Natural killer cell (primary cell): ENCODE results near the gene KIAA1958. TPM values are rescaled to one million over a fixed set of nuclear protein-coding genes. Genes with fewer than 3 reads are reported as not detected.

Source experiments
- ATAC-seq, 3 donors: fragments of 150-1000 bp in 2 of 3; fragments of 200-7000 bp in 1 of 3; cut with Tn5 transposase; 1 replicate in 1 of 3; 2 replicates in 2 of 3; pipeline ENCODE4 v1.10.0; 2021; ENCODE audit warnings: mild to moderate bottlenecking in 2 of 3, moderate library complexity in 2 of 3
- DNase-seq, 2 donors: peaks; one replicate each; pipeline versions ENCODE4 v3.0.0 to v3.0.0-alpha.2; 2013 to 2021; ENCODE audit warnings: mixed read lengths in 1 of 2
- H3K27ac ChIP-seq: one replicate; pipeline ENCODE4 v1.5.1; 2013; ENCODE audit warnings: mild to moderate bottlenecking, low read length
- H3K27me3 ChIP-seq: one replicate; pipeline ENCODE4 v1.6.1; 2013; ENCODE audit warnings: low read length; ENCODE audit not compliant: control insufficient read depth, insufficient read depth
- H3K36me3 ChIP-seq: one replicate; pipeline ENCODE4 v1.6.1; 2013; ENCODE audit warnings: low read length; ENCODE audit not compliant: control insufficient read depth, insufficient read depth
- H3K4me1 ChIP-seq: one replicate; pipeline ENCODE4 v1.6.1; 2013; ENCODE audit warnings: low read length; ENCODE audit not compliant: control insufficient read depth, insufficient read depth
- H3K4me3 ChIP-seq: one replicate; pipeline ENCODE4 v1.5.1; 2013; ENCODE audit warnings: low read length
- H3K9me3 ChIP-seq: one replicate; pipeline ENCODE4 v1.6.1; 2013; ENCODE audit warnings: low read length; ENCODE audit not compliant: control insufficient read depth, insufficient read depth
- H3K27ac Mint-ChIP-seq, 2 donors: one replicate each; pipeline ENCODE4 v1.8.0; 2022; ENCODE audit warnings: mild to moderate bottlenecking in 2 of 2, mixed read lengths in 2 of 2, moderate library complexity in 1 of 2
- H3K27me3 Mint-ChIP-seq, 2 donors: one replicate each; pipeline ENCODE4 v1.8.0; 2022; ENCODE audit warnings: low read depth in 2 of 2, mixed read lengths in 2 of 2
- H3K36me3 Mint-ChIP-seq: one replicate; pipeline ENCODE4 v1.8.0; 2022; ENCODE audit warnings: mixed read lengths
- H3K4me1 Mint-ChIP-seq, 2 donors: one replicate each; pipeline ENCODE4 v1.8.0; 2022; ENCODE audit warnings: mixed read lengths in 2 of 2
- H3K4me3 Mint-ChIP-seq: one replicate; pipeline ENCODE4 v1.8.0; 2022; ENCODE audit warnings: mild to moderate bottlenecking, moderate library complexity, mixed read lengths
- H3K9me3 Mint-ChIP-seq, 2 donors: one replicate each; pipeline ENCODE4 v1.8.0; 2022; ENCODE audit warnings: mixed read lengths in 2 of 2
- WGBS: methylation state at CpG from one replicate; pipeline ENCODE4 v1.1.7; 2013; ENCODE audit warnings: missing lambda C conversion rate; ENCODE audit not compliant: insufficient coverage; 5-methylcytosine and 5-hydroxymethylcytosine counted together
- intact Hi-C: fragments of 100-400 bp; cut with micrococcal nuclease; formaldehyde crosslinking; loops from one replicate; pipeline ENCODE4 v1.14.2; 2022
- total RNA-seq, 4 donors: library from RNA; stranded (reverse); fragments of 120-200 nt in 1 of 4; gene quantifications; one replicate each; pipeline versions ENCODE4 v1.2.3 to v1.2.4, GENCODE V29; 2013 to 2022
- TF ChIP-seq, protein P1 (sequence below): fragments of 200-600 bp; IDR thresholded peaks from one replicate; pipeline ENCODE4 v1.8.0; 2022; ENCODE audit warnings: antibody characterized with exemption

KIAA1958 gene
- total RNA-seq, 3 donors from 2014 or later (not counting 1 experiment from before 2014, with no cell fraction given): 5.4 to 6.1 (median 5.5) TPM

DNA sequence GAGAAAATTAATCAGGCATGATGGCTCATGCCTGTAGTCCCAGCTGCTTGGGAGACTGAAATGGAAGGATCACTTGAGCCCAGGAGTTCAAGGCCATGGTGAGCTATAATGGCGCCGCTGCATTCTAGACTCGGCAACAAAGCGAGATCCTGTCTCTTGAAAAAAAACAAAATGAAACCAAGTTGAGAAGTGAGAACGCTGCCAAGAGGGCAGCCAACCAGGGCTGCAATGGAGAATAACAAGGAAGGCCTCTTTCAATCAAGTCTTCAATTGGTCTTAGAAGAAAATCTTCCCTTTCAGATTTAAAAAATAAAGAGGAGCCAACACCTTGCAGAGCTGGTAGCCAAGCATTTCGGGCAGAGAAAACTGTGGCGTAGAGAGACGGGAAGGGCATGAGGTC lies 14.7 kb downstream of the KIAA1958 start:
- ATAC-seq (no peak), DNase-seq (no peak)
- Histone ChIP-seq H3K4me1 (no peaks in the 10 kb centered on the region), H3K9me3 (no peaks in the 10 kb centered on the region), H3K4me3 (no peak overlapping the region), H3K27ac (no peak overlapping the region), H3K27me3 (no peaks in the 10 kb centered on the region), H3K36me3 (no peaks in the 10 kb centered on the region)
- intact Hi-C loops: no loop called here
- Mint-ChIP-seq H3K27ac (no peak overlapping the region), H3K4me1 (no peaks in the 10 kb centered on the region), H3K27me3 (no peaks in the 10 kb centered on the region), H3K9me3 (no peaks in the 10 kb centered on the region), H3K4me3 (no peak overlapping the region), H3K36me3 (no peaks in the 10 kb centered on the region)
- TF ChIP-seq, protein P1, sequence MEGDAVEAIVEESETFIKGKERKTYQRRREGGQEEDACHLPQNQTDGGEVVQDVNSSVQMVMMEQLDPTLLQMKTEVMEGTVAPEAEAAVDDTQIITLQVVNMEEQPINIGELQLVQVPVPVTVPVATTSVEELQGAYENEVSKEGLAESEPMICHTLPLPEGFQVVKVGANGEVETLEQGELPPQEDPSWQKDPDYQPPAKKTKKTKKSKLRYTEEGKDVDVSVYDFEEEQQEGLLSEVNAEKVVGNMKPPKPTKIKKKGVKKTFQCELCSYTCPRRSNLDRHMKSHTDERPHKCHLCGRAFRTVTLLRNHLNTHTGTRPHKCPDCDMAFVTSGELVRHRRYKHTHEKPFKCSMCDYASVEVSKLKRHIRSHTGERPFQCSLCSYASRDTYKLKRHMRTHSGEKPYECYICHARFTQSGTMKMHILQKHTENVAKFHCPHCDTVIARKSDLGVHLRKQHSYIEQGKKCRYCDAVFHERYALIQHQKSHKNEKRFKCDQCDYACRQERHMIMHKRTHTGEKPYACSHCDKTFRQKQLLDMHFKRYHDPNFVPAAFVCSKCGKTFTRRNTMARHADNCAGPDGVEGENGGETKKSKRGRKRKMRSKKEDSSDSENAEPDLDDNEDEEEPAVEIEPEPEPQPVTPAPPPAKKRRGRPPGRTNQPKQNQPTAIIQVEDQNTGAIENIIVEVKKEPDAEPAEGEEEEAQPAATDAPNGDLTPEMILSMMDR: no peak
- WGBS: 96% methylated on average over 8 of the region's 8 CpGs

DNA sequence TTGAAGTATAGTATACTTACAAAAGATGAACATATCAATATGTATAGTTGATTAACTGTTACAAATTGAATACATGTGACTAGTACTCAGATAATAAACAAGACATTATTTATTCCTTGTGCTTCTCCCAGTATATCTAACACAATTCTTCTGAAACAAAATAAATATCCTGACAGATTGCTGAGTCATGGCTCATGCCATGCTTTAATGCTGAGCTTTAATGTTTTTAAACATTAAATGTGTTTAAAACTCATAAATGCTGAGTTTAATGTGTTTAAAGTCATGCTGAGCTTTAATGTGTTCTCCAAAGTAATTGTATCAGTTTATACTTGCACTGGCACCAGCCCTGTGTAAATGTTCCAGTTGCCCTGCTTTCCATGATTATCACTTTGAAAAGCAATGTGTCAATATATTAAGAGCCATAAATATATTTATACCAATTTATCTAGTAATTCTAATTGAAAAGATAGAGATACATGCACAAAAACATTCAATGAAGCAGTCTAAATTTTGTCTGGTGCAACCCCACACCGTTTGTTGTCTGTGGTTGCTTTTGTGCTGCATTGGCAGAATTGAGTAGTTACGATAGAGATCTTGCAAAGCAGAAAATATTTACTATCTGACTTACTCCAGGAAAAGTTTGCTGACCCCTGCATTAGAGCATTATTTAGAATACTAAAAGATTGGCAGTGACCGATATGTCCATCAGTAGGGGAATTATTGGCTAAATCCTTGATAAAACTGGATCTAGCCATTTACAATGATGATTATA lies 15.7 kb downstream of the KIAA1958 start:
- TF ChIP-seq, protein P1: no peak
- Histone ChIP-seq H3K27me3 (no peaks in the 10 kb centered on the region), H3K36me3 (no peaks in the 10 kb centered on the region), H3K9me3 (no peaks in the 10 kb centered on the region), H3K4me1 (no peaks in the 10 kb centered on the region), H3K4me3 (no peak overlapping the region), H3K27ac (no peak overlapping the region)
- intact Hi-C loops: no loop called here
- 74% methylated on average over 2 of the region's 3 CpGs for WGBS
- H3K27me3 Mint-ChIP-seq: no peaks in the 10 kb centered on the region
- DNase-seq (no peak), ATAC-seq (no peak)
- no peaks in the 10 kb centered on the region for H3K4me1 Mint-ChIP-seq
- H3K36me3 Mint-ChIP-seq: no peaks in the 10 kb centered on the region
- H3K27ac Mint-ChIP-seq: no peak overlapping the region
- H3K4me3 Mint-ChIP-seq: no peak overlapping the region
- H3K9me3 Mint-ChIP-seq: no peaks in the 10 kb centered on the region

DNA sequence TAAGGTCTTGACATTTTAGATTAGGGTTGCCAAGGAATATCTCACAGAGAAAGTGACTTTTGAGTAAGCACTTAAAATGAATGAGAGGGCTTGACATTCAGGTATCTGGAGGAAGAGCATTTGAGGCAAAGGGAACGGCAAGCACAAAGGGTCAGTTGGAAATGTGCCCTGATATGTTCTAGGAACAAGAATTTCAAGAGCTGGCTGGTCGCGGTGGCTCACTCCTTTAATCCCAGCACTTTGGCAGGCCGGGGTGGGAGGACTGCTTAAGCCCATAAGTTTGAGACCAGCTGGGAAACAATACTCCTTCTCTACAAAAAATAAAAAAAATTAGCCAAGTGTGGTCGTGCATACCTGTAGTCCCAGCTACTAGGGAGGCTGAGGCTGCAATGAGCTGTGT lies 16.5 kb downstream of the KIAA1958 start:
- intact Hi-C loops: no loop called here
- no peak overlapping the region for H3K4me3 ChIP-seq
- no peak overlapping the region for H3K27ac Mint-ChIP-seq

More for the DNA sequence above, 16.5 kb downstream of the KIAA1958 start:
- H3K4me3 Mint-ChIP-seq: no peak overlapping the region
- Histone ChIP-seq H3K9me3 (no peaks in the 10 kb centered on the region), H3K36me3 (no peaks in the 10 kb centered on the region), H3K4me1 (no peaks in the 10 kb centered on the region), H3K27me3 (no peaks in the 10 kb centered on the region), H3K27ac (no peak overlapping the region)
- no peaks in the 10 kb centered on the region for H3K4me1 Mint-ChIP-seq
- no peaks in the 10 kb centered on the region for H3K27me3 Mint-ChIP-seq
- ATAC-seq (no peak), DNase-seq (no peak)
- no peaks in the 10 kb centered on the region for H3K9me3 Mint-ChIP-seq
- H3K36me3 Mint-ChIP-seq: no peaks in the 10 kb centered on the region
- WGBS: 97% methylated on average over 5 of the region's 5 CpGs
- TF ChIP-seq, protein P1: no peak
